PC-9 (cell line): ENCODE data around the gene PRDM7. TPM values are rescaled to one million over a fixed set of nuclear protein-coding genes. Genes with fewer than 3 reads are reported as not detected.
"Not testable (repeated sequence)": the region's sequence is repeated elsewhere in the genome, so short reads cannot be mapped to it uniquely, and the experiment has no call there.

Experiments
- BruUV-seq: library from RNA; stranded (reverse); fragments of 400-500 nt; replicated peaks from 2 replicates; lab custom pipeline; 2021; lab: Mats Ljungman, UMichigan
- CTCF ChIA-PET: fragments of 300-600 bp; sonication (Branson Sonifier 250); formaldehyde crosslinking; loops from one replicate; lab custom pipeline; 2022; ENCODE audit warnings: antibody characterized with exemption; lab: Charles Lee
- POLR2A ChIA-PET: fragments of 300-600 bp; sonication (Branson Sonifier 250); formaldehyde crosslinking; loops from one replicate; lab custom pipeline; 2022; ENCODE audit warnings: antibody characterized with exemption; ENCODE audit not compliant: unreplicated experiment; lab: Charles Lee
- DNase-seq, 2 experiments: peaks; one replicate each; pipeline versions ENCODE4 v3.0.0 to v3.0.0-alpha.2; 2015 to 2022; ENCODE audit warnings: mixed read lengths in 1 of 2
- H2AFZ ChIP-seq: fragments of 200-600 bp; sonication (generic); 2 replicates; pipeline ENCODE4 v1.8.1; 2017; ENCODE audit warnings: antibody characterized with exemption
- H3F3A ChIP-seq: fragments of 200-600 bp; sonication (generic); 2 replicates; pipeline ENCODE4 v1.8.1; 2017; ENCODE audit warnings: antibody characterized with exemption, mild to moderate bottlenecking, low read depth; ENCODE audit not compliant: insufficient read depth
- H3K27ac ChIP-seq: fragments of 200-600 bp; sonication (generic); 2 replicates; pipeline ENCODE4 v1.6.1; 2016; ENCODE audit warnings: mixed run types
- H3K27me3 ChIP-seq: fragments of 200-600 bp; sonication (generic); 2 replicates; pipeline ENCODE4 v1.6.1; 2016; ENCODE audit warnings: low read depth, mixed run types; ENCODE audit not compliant: insufficient read depth
- H3K36me3 ChIP-seq: fragments of 200-600 bp; sonication (generic); 2 replicates; pipeline ENCODE4 v1.6.1; 2016; ENCODE audit warnings: low read depth, mixed run types
- H3K4me1 ChIP-seq: fragments of 200-600 bp; sonication (generic); replicated peaks from 2 replicates; pipeline ENCODE4 v1.6.1; 2016; ENCODE audit warnings: mixed run types; ENCODE audit not compliant: insufficient read depth
- H3K4me2 ChIP-seq: fragments of 200-600 bp; sonication (generic); 2 replicates; pipeline ENCODE4 v1.6.1; 2017; ENCODE audit warnings: mixed run types
- H3K4me3 ChIP-seq: fragments of 200-600 bp; sonication (generic); 2 replicates; pipeline ENCODE4 v1.6.1; 2016; ENCODE audit warnings: mixed run types
- H3K79me2 ChIP-seq: fragments of 200-600 bp; sonication (generic); 2 replicates; pipeline ENCODE4 v1.6.1; 2017; ENCODE audit warnings: low read depth, mixed run types
- H3K9me2 ChIP-seq: fragments of 200-600 bp; sonication (generic); 2 replicates; pipeline ENCODE4 v1.8.1; 2017; ENCODE audit warnings: mild to moderate bottlenecking; ENCODE audit not compliant: insufficient read depth
- H3K9me3 ChIP-seq: fragments of 200-600 bp; sonication (generic); 2 replicates; pipeline ENCODE4 v1.8.1; 2016; ENCODE audit warnings: low read depth; ENCODE audit not compliant: insufficient read depth
- H4K20me1 ChIP-seq: fragments of 200-600 bp; sonication (generic); 2 replicates; pipeline ENCODE4 v1.8.1; 2017; ENCODE audit not compliant: insufficient read depth
- CTCF ChIP-seq: fragments of 200-600 bp; sonication (generic); conservative IDR thresholded peaks from 2 replicates; pipeline ENCODE4 v1.6.1; 2017; ENCODE audit warnings: mixed run types, antibody characterized with exemption, mild to moderate bottlenecking, moderate library complexity
- EZH2 ChIP-seq: fragments of 200-600 bp; sonication (generic); IDR thresholded peaks from 2 replicates; pipeline ENCODE4 v1.8.0; 2017; ENCODE audit warnings: antibody characterized with exemption, low read depth
- intact Hi-C: fragments of 100-400 bp; cut with micrococcal nuclease; formaldehyde crosslinking; loops from one replicate; pipeline ENCODE4 v1.10.0; 2022; ENCODE audit not compliant: unreplicated experiment
- total RNA-seq: library from RNA; stranded (reverse); gene quantifications from 2 replicates; pipeline ENCODE4 v1.2.3, GENCODE V29; 2021

PRDM7 gene
- total RNA-seq, 1 experiment from 2014 or later, result not detected

DNA sequence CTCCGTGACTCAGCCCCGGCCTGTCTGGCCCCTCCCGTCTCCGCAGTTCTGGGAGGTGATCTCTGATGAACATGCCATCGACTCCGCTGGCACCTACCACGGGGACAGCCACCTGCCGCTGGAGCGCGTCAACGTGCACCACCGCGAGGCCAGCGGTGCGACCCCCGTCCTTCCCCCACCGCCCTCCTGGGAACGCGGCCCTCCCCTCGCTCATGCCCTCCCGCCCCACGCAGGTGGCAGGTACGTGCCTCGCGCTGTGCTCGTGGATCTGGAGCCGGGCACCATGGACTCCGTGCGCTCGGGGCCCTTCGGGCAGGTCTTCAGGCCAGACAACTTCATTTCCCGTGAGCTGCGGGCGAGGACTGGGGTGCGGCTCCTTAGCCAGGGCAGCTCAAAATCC lies 17.2 kb upstream of the PRDM7 start:
- H3K27ac ChIP-seq, H4K20me1 ChIP-seq, intact Hi-C loops, BruUV-seq, H3K79me2 ChIP-seq, H3K4me1 ChIP-seq, H3K36me3 ChIP-seq, H3F3A ChIP-seq, CTCF ChIA-PET, H3K4me2 ChIP-seq, H3K9me3 ChIP-seq, H2AFZ ChIP-seq, POLR2A ChIA-PET, DNase-seq, H3K9me2 ChIP-seq, H3K27me3 ChIP-seq, H3K4me3 ChIP-seq: not testable (repeated sequence)

DNA sequence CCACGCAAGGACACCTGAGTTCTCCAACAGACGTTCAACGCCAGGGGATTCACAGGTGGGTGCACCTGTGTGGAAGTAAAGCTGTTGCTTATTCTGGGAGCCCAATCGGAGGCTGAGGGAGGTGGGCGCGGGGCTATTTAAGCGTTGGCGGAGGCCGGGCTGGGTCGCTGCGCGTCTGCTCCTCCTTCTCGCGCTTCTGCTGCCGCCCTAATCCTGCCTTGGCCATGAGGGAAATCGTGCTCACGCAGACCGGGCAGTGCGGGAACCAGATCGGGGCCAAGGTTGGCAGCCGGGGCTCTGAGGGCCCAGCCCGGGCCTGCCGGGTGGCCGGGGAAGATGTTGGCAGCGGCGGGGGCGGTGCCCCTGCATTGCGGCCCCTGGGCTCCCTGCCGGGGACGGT lies 16.7 kb upstream of the PRDM7 start:
- H3K4me2 ChIP-seq, H3K9me2 ChIP-seq, H3K4me3 ChIP-seq, H3K4me1 ChIP-seq, H4K20me1 ChIP-seq, H3K79me2 ChIP-seq, H3K36me3 ChIP-seq, H2AFZ ChIP-seq, H3F3A ChIP-seq, CTCF ChIA-PET, BruUV-seq, H3K9me3 ChIP-seq, H3K27ac ChIP-seq, H3K27me3 ChIP-seq, DNase-seq, POLR2A ChIA-PET, intact Hi-C loops: not testable (repeated sequence)

GRCh38 chr16:90092781-90093180 lies 15.7 kb upstream of the PRDM7 start:
- BruUV-seq, result not testable (repeated sequence)

GRCh38 chr16:90084215-90084950 lies 7.3 kb upstream of the PRDM7 start:
- no peaks in the 10 kb centered on the region for H3K36me3 ChIP-seq
- H3K9me2 ChIP-seq, result no peaks in the 10 kb centered on the region
- H3K79me2 ChIP-seq, result no peaks in the 10 kb centered on the region
- no TSS peak for BruUV-seq
- H3K27me3 ChIP-seq, result no peaks in the 10 kb centered on the region
- CTCF ChIA-PET, result no interaction called here
- H3K4me3 ChIP-seq, result no peak overlapping the region
- no peaks in the 10 kb centered on the region for H4K20me1 ChIP-seq
- no peak overlapping the region for H3K4me2 ChIP-seq
- POLR2A ChIA-PET, result no interaction called here
- intact Hi-C loops, result no loop called here
- H3F3A ChIP-seq, result no peaks in the 10 kb centered on the region
- no peaks in the 10 kb centered on the region for H3K9me3 ChIP-seq
- H3K27ac ChIP-seq, result no peak overlapping the region
- no peak overlapping the region for H2AFZ ChIP-seq
- DNase-seq, result no peak
- peaks cover 4% of the 10 kb centered on the region; the same call in 1 of the 2 replicates for H3K4me1 ChIP-seq
- TF ChIP-seq EZH2, result no peak

More at GRCh38 chr16:90092781-90093180, 15.7 kb upstream of the PRDM7 start:
- CTCF ChIA-PET, H3K4me1 ChIP-seq, H2AFZ ChIP-seq, intact Hi-C loops, H3K27me3 ChIP-seq, H4K20me1 ChIP-seq, DNase-seq, H3K9me3 ChIP-seq, H3K4me2 ChIP-seq, H3F3A ChIP-seq, H3K27ac ChIP-seq, H3K4me3 ChIP-seq, H3K79me2 ChIP-seq, H3K9me2 ChIP-seq, H3K36me3 ChIP-seq, POLR2A ChIA-PET: not testable (repeated sequence)

- peaks cover 4% of the 10 kb centered on the region; the same call in 1 of the 2 replicates for H3K4me1 ChIP-seq
- TF ChIP-seq EZH2 (no peak), CTCF (no peak)
- H3K4me3 ChIP-seq, result no peak overlapping the region; the same call in 1 of the 2 replicates
- ChIA-PET POLR2A (no interaction called here), CTCF (interaction anchor here (0.7 to 0.9 kb wide), 3 partner anchors 36 to 383 kb away, joined by 3 to 5 read pairs (median 4); no protein-coding TSS in a partner anchor)
- H2AFZ ChIP-seq, result no peak overlapping the region
- no peaks in the 10 kb centered on the region for H3F3A ChIP-seq
- H4K20me1 ChIP-seq, result no peaks in the 10 kb centered on the region
- DNase-seq, result no peak
- no peaks in the 10 kb centered on the region for H3K79me2 ChIP-seq
- no peaks in the 10 kb centered on the region for H3K27me3 ChIP-seq
- no peaks in the 10 kb centered on the region for H3K9me3 ChIP-seq
- peak overlapping the region; percentile 94; the same call in 1 of the 2 replicates for H3K4me2 ChIP-seq
- no TSS peak for BruUV-seq
- no peaks in the 10 kb centered on the region for H3K36me3 ChIP-seq
- no peaks in the 10 kb centered on the region for H3K9me2 ChIP-seq
- intact Hi-C loops, result no loop called here
- H3K27ac ChIP-seq, result no peak overlapping the region
Measured at GRCh38 chr16:90083139-90083538, 6.0 kb upstream of the PRDM7 start.
